ENCODE data around the gene IL4R. TPM values are rescaled to one million over a fixed set of nuclear protein-coding genes. Genes with fewer than 3 reads are reported as not detected.

The IL4R gene
- total and polyA plus RNA-seq, 2 of the 8 experiments (the other 6 are each of a cell fraction or from before 2014, with no cell fraction given), result 29.1 to 29.4 TPM

GRCh38 chr16:27330542-27330941 lies 16.8 kb downstream of the IL4R start (continued):
- TF ChIP-seq EZH2 (IDR thresholded peaks at IDR 0.05; ENCODE audit: low read depth, low read length, severe bottlenecking), result no peak
- no peak for TF ChIP-seq GTF2F1 (IDR thresholded peaks at IDR 0.05; ENCODE audit: borderline replicate concordance, low read depth, low read length)

All from H1 (cell line).